Activated T-cell treated with anti-CD3 and anti-CD28 coated beads, Interleukin-2, amount 50 U/mL, for 1 hour (primary cell): ENCODE data around the gene RGS10.
"Not testable (repeated sequence)": the region's sequence is repeated elsewhere in the genome, so short reads cannot be mapped to it uniquely, and the experiment has no call there.

Experiments
- DNase-seq: peaks from one replicate; pipeline ENCODE4 v3.0.0-alpha.2; 2020

RGS10 gene

DNA sequence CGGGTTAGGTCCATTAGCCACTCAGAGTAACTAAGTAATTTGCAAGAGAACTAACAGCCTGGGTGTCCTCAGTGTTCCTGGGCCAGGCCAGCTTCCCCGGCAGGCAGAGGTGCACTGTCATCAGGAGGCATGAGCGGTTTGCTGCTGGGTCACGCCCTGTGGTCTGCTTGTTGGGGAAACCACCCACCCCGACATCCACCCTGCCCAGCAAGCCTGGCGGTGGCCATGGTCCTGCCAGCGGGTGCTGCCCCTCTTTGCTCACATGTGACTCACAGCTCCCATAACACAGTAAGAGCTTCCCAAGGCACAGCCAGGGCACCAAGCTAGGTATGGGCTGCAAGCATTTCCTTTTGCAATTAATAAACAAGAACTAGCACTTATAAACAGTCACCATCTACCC is 75.9 kb downstream of the RGS10 start:
- peak; percentile 28 for DNase-seq

DNA sequence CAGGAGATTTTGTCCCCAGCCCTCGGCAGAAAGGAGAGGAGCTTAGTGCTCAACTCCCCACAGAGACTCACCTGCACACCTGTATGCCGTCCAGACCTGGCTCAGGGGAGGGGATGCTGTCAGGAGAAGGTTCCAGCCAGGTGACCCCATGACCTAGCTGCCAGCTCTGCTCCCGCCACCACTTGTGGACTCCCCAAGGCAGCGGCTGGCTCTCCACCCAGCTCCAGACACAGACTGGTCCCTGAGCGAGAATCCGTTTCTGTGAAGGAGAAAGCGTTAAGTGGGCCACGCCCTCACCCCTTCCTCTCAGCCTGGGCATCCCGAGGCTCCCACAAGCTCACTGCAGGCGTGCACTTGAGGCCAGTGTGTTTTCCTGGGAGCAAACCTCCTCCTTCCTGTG is 76.4 kb downstream of the RGS10 start:
- DNase-seq = no peak

GRCh38 chr10:119465085-119465484 is 77.4 kb downstream of the RGS10 start:
- no peak for DNase-seq

GRCh38 chr10:119463195-119463594 is 79.3 kb downstream of the RGS10 start:
- DNase-seq = not testable (repeated sequence)

DNA sequence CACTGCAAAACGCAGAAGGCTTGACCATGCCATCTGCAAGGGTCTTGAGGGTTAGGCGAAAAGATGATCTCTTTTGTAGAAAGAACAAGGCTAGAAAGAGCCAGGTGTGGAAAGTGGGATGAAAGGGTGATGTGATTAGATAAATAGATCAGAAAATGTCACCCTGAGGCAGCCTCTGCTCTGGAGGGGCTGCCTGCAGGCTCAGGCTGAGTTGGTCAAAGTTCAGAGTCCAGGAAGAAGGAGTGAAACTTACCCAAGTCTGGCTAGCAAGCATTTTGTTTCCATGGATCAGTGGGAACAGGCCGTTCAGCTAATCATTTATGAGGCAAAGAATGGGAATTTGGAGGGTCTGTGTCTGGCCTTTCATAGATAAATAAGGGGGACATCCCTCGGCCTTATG is 79.7 kb downstream of the RGS10 start:
- no peak for DNase-seq

- DNase-seq = no peak
Measured at GRCh38 chr10:119461923-119462322, 80.6 kb downstream of the RGS10 start.

- DNase-seq = no peak
Measured at GRCh38 chr10:119461380-119461779, 81.1 kb downstream of the RGS10 start.

- no peak for DNase-seq
Measured at GRCh38 chr10:119460369-119461195, 81.9 kb downstream of the RGS10 start.

GRCh38 chr10:119459681-119460340 is 82.7 kb downstream of the RGS10 start:
- DNase-seq = no peak

GRCh38 chr10:119457966-119458766 is 84.4 kb downstream of the RGS10 start:
- no peak for DNase-seq

GRCh38 chr10:119456435-119456810 is 86.1 kb downstream of the RGS10 start:
- no peak for DNase-seq

- no peak for DNase-seq
Measured at GRCh38 chr10:119455609-119456434, 86.7 kb downstream of the RGS10 start.

- DNase-seq = no peak
Measured at GRCh38 chr10:119454990-119455389, 87.5 kb downstream of the RGS10 start.

- no peak for DNase-seq
Measured at GRCh38 chr10:119454316-119454715, 88.2 kb downstream of the RGS10 start.

DNA sequence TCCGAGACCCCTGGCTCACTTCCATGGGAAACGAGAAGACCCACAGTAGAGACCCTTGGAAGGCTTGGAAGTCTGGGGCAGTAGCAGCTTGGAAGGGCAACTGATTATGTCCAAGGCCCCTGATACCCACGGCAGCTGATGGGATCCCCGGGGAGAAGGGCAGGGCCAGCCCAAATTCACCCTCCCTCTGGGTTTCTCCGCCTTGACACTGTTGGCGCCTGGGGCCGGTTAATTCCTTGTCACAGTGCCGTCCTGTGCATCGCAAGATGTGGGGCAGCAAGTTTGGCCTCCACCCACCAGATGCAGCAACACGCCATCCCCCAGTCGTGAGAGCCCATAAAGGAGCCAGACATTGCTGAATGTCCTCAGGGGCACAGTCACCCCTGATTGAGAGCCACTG is 89.2 kb downstream of the RGS10 start:
- DNase-seq = no peak

DNA sequence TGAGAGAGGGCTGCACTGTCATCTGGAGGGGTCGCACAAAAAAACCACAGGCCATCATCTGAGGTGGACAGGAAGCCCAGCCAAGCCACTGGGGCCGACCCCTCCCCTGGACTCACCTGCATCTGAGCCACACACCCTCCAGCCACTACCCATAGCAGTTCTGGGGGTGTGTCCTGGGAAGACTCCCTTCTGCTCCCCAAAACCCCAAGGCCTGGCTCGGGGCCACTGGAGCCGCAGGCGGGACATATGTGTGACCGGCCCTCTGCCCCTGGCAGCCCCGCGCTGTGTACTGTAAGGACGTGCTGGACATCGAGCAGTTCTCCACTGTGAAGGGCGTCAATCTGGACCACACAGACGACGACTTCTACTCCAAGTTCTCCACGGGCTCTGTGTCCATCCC is 90.1 kb downstream of the RGS10 start:
- no peak for DNase-seq

DNA sequence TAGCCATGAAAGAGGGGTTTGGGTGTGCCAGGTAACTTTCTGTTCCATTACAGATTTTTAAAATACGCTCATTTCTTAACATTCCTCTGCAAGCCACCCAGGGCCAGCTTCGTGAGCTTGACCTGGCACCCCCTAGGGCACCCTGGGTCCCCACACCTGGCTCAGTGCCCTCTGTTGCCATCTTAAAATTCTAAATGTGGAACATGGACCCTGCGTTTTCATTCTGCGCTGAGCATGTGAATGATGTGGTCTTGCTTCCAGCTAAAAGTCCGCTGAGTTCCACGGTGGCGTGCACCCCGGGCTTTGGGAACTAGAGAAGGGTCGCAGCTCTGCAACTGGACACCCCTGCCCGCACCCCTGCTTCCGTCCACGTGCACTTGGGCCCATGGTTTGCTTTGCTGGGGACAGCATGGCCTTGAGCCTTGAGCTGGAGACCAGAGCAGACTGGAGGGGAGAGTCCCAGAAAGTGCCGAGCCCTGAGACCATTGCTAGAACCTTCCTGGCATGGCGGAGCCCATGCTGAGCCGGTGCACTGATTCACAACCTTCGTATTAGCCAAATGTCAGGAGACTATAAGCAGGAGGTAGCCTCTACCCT is 91.1 kb downstream of the RGS10 start:
- no peak for DNase-seq

GRCh38 chr10:119450606-119451299 is 91.8 kb downstream of the RGS10 start:
- no peak for DNase-seq
